Heart left ventricle (tissue), 13 donors: ENCODE results near the gene MEF2D.

Source experiments
- POLR2A ChIP-seq, 2 donors: fragments of 450-650 bp; IDR thresholded peaks; one replicate each; pipeline ENCODE4 v1.6.1; 2017; ENCODE audit warnings: antibody characterized with exemption in 2 of 2, mild to moderate bottlenecking in 2 of 2, moderate library complexity in 2 of 2
- TF ChIP-seq, protein P1 (sequence below), 12 donors: fragments of 200-600 bp; sonication (generic) in 4 of 12; IDR thresholded peaks; one replicate each; pipeline versions ENCODE4 v1.5.0 to v1.8.0; 2018 to 2022; ENCODE audit warnings: antibody characterized with exemption in 12 of 12, mild to moderate bottlenecking in 5 of 12
- donor health status: ischemic (EF 13 %, LVEDD 7.1; RV severe dilation, severe dysfunction).
- donor health status: DM: no; HTN: yes; CAD: no.
- donor health status: DM: no; HTN: no; CAD: no.
- donor health status: ischemic (EF 25% LVEDD 6.9; RV normal size, moderate dysfunction).
- donor health status: ischemic (EF 25% LVEDD 5.7; RV mildly dilated, moderate dysfunction).
- donor health status: ischemic (EF 35%, LVEDD 5.7; RV mildly dilated, moderate dysfunction).
- donor health status: nonischemic (EF 11% LVEDD 7.7; RV severe dilation, severe dysfunction).
- donor health status: DM: yes; HTN: yes; CAD: no.
- donor health status: PGD.
- donor health status: ischemic (EF 29% LVEDD 5.4; RV normal size, mild dysfunction).
- donor health status: nonischemic (EF 23%, LVEDD 6.1; RV moderate dilation, normal function).

- TF ChIP-seq, protein P1, sequence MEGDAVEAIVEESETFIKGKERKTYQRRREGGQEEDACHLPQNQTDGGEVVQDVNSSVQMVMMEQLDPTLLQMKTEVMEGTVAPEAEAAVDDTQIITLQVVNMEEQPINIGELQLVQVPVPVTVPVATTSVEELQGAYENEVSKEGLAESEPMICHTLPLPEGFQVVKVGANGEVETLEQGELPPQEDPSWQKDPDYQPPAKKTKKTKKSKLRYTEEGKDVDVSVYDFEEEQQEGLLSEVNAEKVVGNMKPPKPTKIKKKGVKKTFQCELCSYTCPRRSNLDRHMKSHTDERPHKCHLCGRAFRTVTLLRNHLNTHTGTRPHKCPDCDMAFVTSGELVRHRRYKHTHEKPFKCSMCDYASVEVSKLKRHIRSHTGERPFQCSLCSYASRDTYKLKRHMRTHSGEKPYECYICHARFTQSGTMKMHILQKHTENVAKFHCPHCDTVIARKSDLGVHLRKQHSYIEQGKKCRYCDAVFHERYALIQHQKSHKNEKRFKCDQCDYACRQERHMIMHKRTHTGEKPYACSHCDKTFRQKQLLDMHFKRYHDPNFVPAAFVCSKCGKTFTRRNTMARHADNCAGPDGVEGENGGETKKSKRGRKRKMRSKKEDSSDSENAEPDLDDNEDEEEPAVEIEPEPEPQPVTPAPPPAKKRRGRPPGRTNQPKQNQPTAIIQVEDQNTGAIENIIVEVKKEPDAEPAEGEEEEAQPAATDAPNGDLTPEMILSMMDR (IDR thresholded peaks at IDR 0.05) = no peak
- no peak for TF ChIP-seq POLR2A (IDR thresholded peaks at IDR 0.05)
Measured at GRCh38 chr1:156439777-156440183, 60.8 kb downstream of the MEF2D start.
